ENCODE data around the gene MDM2. TPM values are rescaled to one million over a fixed set of nuclear protein-coding genes. Genes with fewer than 3 reads are reported as not detected.

Gene MDM2
- total and polyA plus RNA-seq, 2 of the 13 experiments (the other 11 are each of a cell fraction or from before 2014, with no cell fraction given) = 29.3 to 314 TPM

DNA sequence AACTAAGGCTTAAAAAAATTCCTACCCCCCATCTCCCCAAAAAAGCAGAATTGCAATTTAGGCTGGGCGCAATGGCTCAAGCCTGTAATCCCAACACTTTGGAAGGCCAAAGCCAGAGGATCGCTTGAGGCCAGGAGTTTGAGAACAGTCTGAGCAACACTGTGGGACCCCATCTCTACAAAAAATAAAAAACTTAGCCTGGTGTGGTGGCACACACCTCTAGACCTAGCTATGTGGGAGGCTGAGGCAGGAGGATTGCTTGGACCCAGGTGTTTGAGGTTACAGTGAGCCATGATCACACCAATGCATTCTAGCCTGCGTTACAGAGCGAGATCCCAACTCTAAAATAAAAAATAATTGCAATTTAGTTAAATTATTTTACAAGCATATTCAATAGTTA lies 70.9 kb downstream of the MDM2 start:
- Histone ChIP-seq H3K4me3 (replicated peaks in 1 of 3; ENCODE audit: insufficient read depth in 1 of 3, low read depth in 2 of 3, low read length in 3 of 3) (no peak overlapping the region), H3K79me2 (ENCODE audit: insufficient read depth, low read length) (no peaks in the 10 kb centered on the region), H3K9me3 (ENCODE audit: low read length) (peaks cover 8% of the 10 kb centered on the region; the same call in 1 of the 2 replicates), H3K4me1 (ENCODE audit: insufficient read depth, low read length) (no peaks in the 10 kb centered on the region), H2AFZ (ENCODE audit: low read length) (no peak overlapping the region), H4K20me1 (ENCODE audit: insufficient read depth, low read length) (no peaks in the 10 kb centered on the region), H3K27ac (ENCODE audit: extremely low read length, insufficient read depth, low read length) (no peak overlapping the region), H3K36me3 (replicated peaks in 1 of 2; ENCODE audit: control insufficient read depth in 1 of 2, insufficient read depth in 2 of 2, low read length in 2 of 2) (no peaks in the 10 kb centered on the region), H3K4me2 (ENCODE audit: low read depth, low read length) (no peak overlapping the region), H3K9ac (ENCODE audit: insufficient read depth, low read depth, low read length) (no peak overlapping the region), H3K27me3 (ENCODE audit: control insufficient read depth in 1 of 2, insufficient read depth in 2 of 2, low read length in 2 of 2) (no peaks in the 10 kb centered on the region)
- in situ Hi-C loops (cut with HindIII; ENCODE audit: extremely low pct_ligation_motif_present, low pct_unique_long_range_greater_than_20kb) (no loop called here), intact Hi-C loops (cut with micrococcal nuclease; ENCODE audit: unreplicated experiment) (no loop called here)
- POLR2A ChIA-PET = no interaction called here
- ATAC-seq (no peak), FAIRE-seq (no peak), DNase-seq (ENCODE audit: low spot score) (no peak)
- no TSS peak for BruUV-seq (replicated peaks)
- WGBS (ENCODE audit: low lambda C conversion rate) = 47% methylated on average over 4 of the region's 4 CpGs
- CTCF ChIA-PET (ENCODE audit: low intra/inter-chr PET ratio, low total read pairs) = no interaction called here
- no peak for TF ChIP-seq ZNF674 (CRISPR knock-in tag; IDR thresholded peaks at IDR 0.05; ENCODE audit: low read depth)
- TF ChIP-seq SRY (CRISPR knock-in tag; IDR thresholded peaks at IDR 0.05) = no peak
- TF ChIP-seq, protein P1, sequence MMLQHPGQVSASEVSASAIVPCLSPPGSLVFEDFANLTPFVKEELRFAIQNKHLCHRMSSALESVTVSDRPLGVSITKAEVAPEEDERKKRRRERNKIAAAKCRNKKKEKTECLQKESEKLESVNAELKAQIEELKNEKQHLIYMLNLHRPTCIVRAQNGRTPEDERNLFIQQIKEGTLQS (CRISPR knock-in tag; IDR thresholded peaks at IDR 0.05) = no peak
- TF ChIP-seq MED1 (CRISPR knock-in tag; IDR thresholded peaks at IDR 0.05) = no peak
- no peak for TF ChIP-seq ATAD3A (CRISPR knock-in tag; IDR thresholded peaks at IDR 0.05)
- no peak for TF ChIP-seq ERF (CRISPR knock-in tag; IDR thresholded peaks at IDR 0.05)
- TF ChIP-seq, protein P2, sequence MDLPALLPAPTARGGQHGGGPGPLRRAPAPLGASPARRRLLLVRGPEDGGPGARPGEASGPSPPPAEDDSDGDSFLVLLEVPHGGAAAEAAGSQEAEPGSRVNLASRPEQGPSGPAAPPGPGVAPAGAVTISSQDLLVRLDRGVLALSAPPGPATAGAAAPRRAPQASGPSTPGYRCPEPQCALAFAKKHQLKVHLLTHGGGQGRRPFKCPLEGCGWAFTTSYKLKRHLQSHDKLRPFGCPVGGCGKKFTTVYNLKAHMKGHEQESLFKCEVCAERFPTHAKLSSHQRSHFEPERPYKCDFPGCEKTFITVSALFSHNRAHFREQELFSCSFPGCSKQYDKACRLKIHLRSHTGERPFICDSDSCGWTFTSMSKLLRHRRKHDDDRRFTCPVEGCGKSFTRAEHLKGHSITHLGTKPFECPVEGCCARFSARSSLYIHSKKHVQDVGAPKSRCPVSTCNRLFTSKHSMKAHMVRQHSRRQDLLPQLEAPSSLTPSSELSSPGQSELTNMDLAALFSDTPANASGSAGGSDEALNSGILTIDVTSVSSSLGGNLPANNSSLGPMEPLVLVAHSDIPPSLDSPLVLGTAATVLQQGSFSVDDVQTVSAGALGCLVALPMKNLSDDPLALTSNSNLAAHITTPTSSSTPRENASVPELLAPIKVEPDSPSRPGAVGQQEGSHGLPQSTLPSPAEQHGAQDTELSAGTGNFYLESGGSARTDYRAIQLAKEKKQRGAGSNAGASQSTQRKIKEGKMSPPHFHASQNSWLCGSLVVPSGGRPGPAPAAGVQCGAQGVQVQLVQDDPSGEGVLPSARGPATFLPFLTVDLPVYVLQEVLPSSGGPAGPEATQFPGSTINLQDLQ (CRISPR knock-in tag; IDR thresholded peaks at IDR 0.05) = no peak
- no peak for TF ChIP-seq KLF12 (CRISPR knock-in tag; IDR thresholded peaks at IDR 0.05; ENCODE audit: borderline replicate concordance)
- TF ChIP-seq, protein P3, sequence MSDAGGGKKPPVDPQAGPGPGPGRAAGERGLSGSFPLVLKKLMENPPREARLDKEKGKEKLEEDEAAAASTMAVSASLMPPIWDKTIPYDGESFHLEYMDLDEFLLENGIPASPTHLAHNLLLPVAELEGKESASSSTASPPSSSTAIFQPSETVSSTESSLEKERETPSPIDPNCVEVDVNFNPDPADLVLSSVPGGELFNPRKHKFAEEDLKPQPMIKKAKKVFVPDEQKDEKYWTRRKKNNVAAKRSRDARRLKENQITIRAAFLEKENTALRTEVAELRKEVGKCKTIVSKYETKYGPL (CRISPR knock-in tag; IDR thresholded peaks at IDR 0.05) = no peak
- no peak for TF ChIP-seq ATM (IDR thresholded peaks at IDR 0.05; ENCODE audit: borderline replicate concordance)
- no peak for TF ChIP-seq ZNF12 (CRISPR knock-in tag; IDR thresholded peaks at IDR 0.05)

Data from HepG2 (cell line).